ENCODE measurements around the gene EVX2.

GRCh38 chr2:176111846-176112374 is 28.1 kb upstream of the EVX2 start:
- TF ChIP-seq CTCF (IDR thresholded peaks at IDR 0.05) (no peak), EZH2 (IDR thresholded peaks at IDR 0.05) (peak; percentile 43)

Measured in neural progenitor cell (in vitro differentiated cells).